ENCODE results near the gene NTN3.

The NTN3 gene

DNA sequence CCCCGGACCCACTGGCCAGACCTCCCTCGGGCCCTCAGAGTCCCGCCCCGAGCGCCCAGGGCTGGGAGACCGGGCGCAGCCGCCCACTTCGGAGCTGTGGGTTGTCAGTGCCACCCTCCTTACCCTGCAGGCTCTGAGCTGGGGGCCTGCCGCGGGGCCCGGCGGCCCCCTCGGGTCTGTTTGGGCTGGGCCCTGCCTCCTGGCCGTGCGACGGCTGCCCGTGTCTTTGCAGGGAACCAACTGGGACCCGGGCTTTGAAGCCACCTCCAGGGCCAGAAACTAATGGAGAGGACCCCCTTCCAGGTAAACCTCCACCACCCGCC is 10.7 kb upstream of the NTN3 start:
- peak overlapping the region; percentile 58 for H3K4me3 ChIP-seq (ENCODE audit: low read depth, low read length)
- no peak for DNase-seq (ENCODE audit: low read depth)
- TF ChIP-seq, protein P1, sequence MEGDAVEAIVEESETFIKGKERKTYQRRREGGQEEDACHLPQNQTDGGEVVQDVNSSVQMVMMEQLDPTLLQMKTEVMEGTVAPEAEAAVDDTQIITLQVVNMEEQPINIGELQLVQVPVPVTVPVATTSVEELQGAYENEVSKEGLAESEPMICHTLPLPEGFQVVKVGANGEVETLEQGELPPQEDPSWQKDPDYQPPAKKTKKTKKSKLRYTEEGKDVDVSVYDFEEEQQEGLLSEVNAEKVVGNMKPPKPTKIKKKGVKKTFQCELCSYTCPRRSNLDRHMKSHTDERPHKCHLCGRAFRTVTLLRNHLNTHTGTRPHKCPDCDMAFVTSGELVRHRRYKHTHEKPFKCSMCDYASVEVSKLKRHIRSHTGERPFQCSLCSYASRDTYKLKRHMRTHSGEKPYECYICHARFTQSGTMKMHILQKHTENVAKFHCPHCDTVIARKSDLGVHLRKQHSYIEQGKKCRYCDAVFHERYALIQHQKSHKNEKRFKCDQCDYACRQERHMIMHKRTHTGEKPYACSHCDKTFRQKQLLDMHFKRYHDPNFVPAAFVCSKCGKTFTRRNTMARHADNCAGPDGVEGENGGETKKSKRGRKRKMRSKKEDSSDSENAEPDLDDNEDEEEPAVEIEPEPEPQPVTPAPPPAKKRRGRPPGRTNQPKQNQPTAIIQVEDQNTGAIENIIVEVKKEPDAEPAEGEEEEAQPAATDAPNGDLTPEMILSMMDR (IDR thresholded peaks at IDR 0.05; ENCODE audit: insufficient read depth, low read depth, low read length, missing control alignments): no peak

DNA sequence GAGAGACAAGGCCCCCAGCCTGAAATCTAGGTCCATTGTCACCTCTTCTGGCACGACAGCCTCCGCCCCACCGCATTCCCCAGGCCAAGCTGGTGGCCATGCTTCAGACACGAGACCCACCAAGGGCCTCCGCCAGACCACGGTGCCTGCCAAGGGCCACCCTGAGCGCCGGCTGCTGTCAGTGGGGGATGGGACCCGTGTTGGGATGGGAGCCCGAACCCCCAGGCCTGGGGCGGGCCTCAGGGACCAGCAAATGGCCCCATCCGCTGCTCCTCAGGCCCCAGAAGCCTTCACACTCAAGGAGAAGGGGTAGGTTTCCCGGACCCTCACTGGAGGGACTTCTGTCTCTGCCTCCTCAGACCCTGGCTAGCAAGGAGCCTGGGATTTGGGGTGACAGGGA is 10.2 kb upstream of the NTN3 start:
- H3K4me3 ChIP-seq (ENCODE audit: low read depth, low read length): peak overlapping the region; percentile 58
- TF ChIP-seq, protein P1 (IDR thresholded peaks at IDR 0.05; ENCODE audit: insufficient read depth, low read depth, low read length, missing control alignments): no peak
- no peak for DNase-seq (ENCODE audit: low read depth)

GRCh38 chr16:2462031-2462866 is 8.8 kb upstream of the NTN3 start:
- TF ChIP-seq, protein P1 (IDR thresholded peaks at IDR 0.05; ENCODE audit: insufficient read depth, low read depth, low read length, missing control alignments): no peak
- no peak for DNase-seq (ENCODE audit: low read depth)
- no peak overlapping the region for H3K4me3 ChIP-seq (ENCODE audit: low read depth, low read length)

GRCh38 chr16:2464333-2464732 is 6.8 kb upstream of the NTN3 start:
- TF ChIP-seq, protein P1 (IDR thresholded peaks at IDR 0.05; ENCODE audit: insufficient read depth, low read depth, low read length, missing control alignments): no peak
- no peak for DNase-seq (ENCODE audit: low read depth)
- H3K4me3 ChIP-seq (ENCODE audit: low read depth, low read length): no peak overlapping the region

DNA sequence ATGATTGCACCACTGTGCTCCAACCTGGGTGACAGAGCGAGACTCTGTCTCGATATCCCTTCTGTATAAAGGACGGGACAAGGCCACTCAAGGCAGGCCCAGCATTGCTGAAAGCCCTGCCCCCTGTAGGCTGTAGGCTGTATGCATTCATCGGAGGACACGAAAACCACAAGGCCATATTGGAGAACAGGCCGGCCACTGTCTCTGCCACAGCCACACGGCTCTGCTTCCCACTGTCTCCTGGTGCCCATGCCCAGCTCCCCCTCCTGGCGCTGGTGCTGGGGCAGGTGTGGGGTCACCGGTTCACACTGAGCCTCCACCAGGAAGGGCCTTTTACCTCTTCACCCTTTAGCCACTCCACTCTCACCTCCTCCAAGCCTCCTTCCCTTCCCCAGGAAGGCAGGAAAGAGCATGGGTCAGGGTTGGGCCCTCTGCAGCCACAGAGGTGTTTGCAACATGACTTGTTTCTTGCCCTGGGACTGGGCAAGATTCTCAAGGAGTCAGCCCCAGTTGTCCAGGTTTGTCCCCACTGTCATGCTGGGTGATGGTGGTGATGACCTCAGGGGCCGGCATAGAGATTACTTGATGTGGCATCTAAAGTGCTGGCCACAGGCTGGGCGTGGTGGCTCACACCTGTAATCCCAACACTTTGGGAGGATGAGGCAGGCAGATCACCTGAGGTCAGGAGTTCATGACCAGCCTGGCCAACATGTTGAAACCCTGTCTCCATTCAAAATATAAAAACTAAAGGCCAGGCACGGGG is 5.3 kb upstream of the NTN3 start:
- TF ChIP-seq, protein P1 (IDR thresholded peaks at IDR 0.05; ENCODE audit: insufficient read depth, low read depth, low read length, missing control alignments): peak; percentile 21
- no peak for DNase-seq (ENCODE audit: low read depth)
- no peak overlapping the region for H3K4me3 ChIP-seq (ENCODE audit: low read depth, low read length)

- TF ChIP-seq, protein P1 (IDR thresholded peaks at IDR 0.05; ENCODE audit: insufficient read depth, low read depth, low read length, missing control alignments): no peak
- no peak overlapping the region; the same call in 1 of the 2 replicates for H3K4me3 ChIP-seq (ENCODE audit: low read depth, low read length)
- DNase-seq (ENCODE audit: low read depth): no peak
Measured at GRCh38 chr16:2466667-2467527, 4.2 kb upstream of the NTN3 start.
